Bronchial epithelial cell (primary cell): ENCODE results near the gene CELSR1. TPM values are rescaled to one million over a fixed set of nuclear protein-coding genes. Genes with fewer than 3 reads are reported as not detected.
"Not testable (repeated sequence)": the region's sequence is repeated elsewhere in the genome, so short reads cannot be mapped to it uniquely, and the experiment has no call there.

ENCODE experiments used
- DNase-seq: peaks from one replicate; pipeline ENCODE4 v3.0.0-alpha.2; 2010; ENCODE audit warnings: low read depth
- FAIRE-seq: peaks from 2 replicates; lab custom pipeline; 2011; peaks lifted over from hg19 to GRCh38; lab: Jason Lieb, UNC
- H3K27me3 ChIP-seq: 2 replicates; pipeline ENCODE4 v1.5.1; 2011; ENCODE audit warnings: low read length; ENCODE audit not compliant: control insufficient read depth, insufficient read depth
- H3K36me3 ChIP-seq: 2 replicates; pipeline ENCODE4 v1.5.1; 2011; ENCODE audit warnings: low read length; ENCODE audit not compliant: control insufficient read depth, insufficient read depth
- H3K4me3 ChIP-seq: 2 replicates; pipeline ENCODE4 v1.5.1; 2011; ENCODE audit warnings: mild to moderate bottlenecking, low read depth, low read length, control low read depth
- CTCF ChIP-seq: IDR thresholded peaks from 2 replicates; pipeline ENCODE4 v1.5.1; 2011; ENCODE audit warnings: mild to moderate bottlenecking, moderate library complexity, low read length, control low read depth, inconsistent platforms; ENCODE audit not compliant: insufficient read depth, severe bottlenecking
- total RNA-seq: library from RNA; depleted of rRNA; stranded (reverse); fragments of >200 nt; gene quantifications from 2 replicates; pipeline ENCODE4 v1.2.1, GENCODE V29; 2014

The CELSR1 gene
- total RNA-seq, 1 donor from 2014 or later, result 39.0 TPM

- Histone ChIP-seq H3K27me3 (no peaks in the 10 kb centered on the region), H3K36me3 (peaks cover 44% of the 10 kb centered on the region), H3K4me3 (no peak overlapping the region)
- TF ChIP-seq CTCF, result no peak
- DNase-seq, result no peak
- FAIRE-seq, result no peak
These were observed 134.9 kb downstream of the CELSR1 start for GRCh38 chr22:46402505-46402904.

DNA sequence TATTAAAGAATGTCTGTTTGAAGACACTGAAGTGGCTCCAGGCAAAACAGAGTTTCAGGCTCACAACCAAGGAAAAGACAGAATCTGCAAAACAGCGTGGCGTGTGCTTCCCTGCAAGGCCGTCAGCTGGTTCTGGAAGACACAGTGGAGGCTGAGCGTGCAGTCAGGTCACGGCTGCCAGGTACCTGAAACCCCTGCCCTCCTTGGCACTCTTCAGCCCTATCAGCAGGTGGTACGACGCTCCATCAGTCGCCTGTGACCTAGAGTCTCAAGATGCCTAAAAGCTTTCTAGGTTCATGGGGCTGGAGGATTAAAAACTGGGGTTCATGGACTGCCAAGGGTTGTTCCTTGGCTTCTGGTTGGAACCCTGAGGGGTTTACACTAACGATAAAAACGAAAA is 136.1 kb downstream of the CELSR1 start:
- DNase-seq (no peak), FAIRE-seq (no peak)
- Histone ChIP-seq H3K36me3 (peaks cover 41% of the 10 kb centered on the region), H3K27me3 (no peaks in the 10 kb centered on the region), H3K4me3 (no peak overlapping the region)
- TF ChIP-seq CTCF, result no peak

DNA sequence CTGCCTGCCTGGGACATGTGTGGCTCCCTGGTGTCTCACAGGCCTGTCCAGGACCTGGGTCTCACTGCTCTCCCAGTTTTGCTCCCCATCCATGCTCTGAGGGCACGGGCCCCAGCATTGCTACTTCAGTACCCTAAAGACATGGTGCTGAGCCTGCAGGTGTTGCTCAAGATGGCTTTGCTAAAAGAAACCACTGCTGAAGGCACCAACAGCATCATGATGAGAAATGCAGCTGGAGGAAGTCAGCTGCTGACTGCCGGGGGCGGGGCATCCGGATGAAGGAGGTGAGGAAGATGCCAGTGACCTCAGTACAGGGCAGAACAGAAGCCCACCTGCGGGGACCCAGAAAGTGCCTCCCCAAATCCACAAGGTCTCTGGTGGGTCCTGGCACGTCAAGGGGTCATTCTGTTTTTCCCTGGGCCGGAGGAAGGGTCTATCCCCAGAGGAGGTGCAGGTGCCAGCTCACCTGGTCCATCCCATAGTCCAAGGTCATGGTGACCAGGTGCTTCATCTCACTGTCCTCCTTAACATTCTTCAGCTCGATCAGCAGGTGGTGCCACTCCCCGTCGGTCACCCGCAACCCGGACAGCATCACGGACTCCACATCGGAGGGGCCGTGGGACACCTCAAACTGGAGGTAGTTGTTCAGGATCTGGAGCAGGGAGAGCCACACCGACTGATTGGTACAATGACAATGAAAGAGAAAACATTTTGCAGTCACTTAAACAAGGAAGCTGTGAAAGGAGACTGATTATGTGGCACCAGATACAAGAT is 138.0 kb downstream of the CELSR1 start:
- FAIRE-seq (no peak), DNase-seq (no peak)
- TF ChIP-seq CTCF, result no peak
- Histone ChIP-seq H3K36me3 (peaks cover 41% of the 10 kb centered on the region), H3K4me3 (no peak overlapping the region), H3K27me3 (no peaks in the 10 kb centered on the region)

DNA sequence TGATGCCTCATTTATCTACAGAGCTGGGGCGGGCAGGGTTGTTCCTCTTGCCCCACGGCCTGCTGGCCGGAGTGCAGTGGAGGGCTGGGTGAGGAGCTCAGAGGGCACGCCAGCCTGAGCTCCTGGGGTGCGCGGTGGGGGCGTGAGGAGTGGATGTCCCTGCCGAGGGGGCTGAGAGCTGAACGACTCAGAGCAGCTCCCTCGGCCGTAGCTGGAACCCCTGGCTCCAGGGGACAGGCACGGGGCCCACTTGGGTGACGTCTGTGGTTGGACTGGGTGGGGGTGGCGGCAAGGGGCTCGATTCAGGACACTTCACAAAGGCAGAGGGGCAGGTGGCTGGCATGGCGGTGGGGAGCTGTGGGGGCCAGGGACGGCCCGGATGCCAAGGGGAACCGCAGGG is 139.5 kb downstream of the CELSR1 start:
- Histone ChIP-seq H3K36me3 (peaks cover 49% of the 10 kb centered on the region), H3K27me3 (no peaks in the 10 kb centered on the region), H3K4me3 (no peak overlapping the region)
- TF ChIP-seq CTCF, result no peak
- FAIRE-seq (no peak), DNase-seq (no peak)

DNA sequence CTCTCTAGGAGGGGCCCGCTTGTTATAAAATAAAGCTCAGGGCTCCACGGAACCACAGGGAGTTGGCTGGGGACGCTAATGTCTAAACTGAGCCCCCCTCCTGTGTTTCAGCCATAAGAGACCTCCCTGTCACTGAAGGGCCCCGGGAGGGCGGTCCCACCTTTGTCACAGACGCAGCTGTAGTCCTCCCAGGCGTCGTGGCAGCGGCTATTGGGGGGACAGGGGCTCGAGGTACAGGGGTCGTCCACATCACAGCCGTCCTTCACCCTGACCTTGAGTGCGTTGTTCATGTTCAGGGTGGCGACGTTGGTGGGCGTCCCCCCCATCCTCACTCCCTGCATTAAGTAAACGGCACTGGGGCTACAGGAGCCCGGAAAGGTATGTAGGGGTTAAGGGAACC is 139.9 kb downstream of the CELSR1 start:
- no peak for TF ChIP-seq CTCF
- Histone ChIP-seq H3K27me3 (no peaks in the 10 kb centered on the region), H3K36me3 (peaks cover 53% of the 10 kb centered on the region), H3K4me3 (no peak overlapping the region)
- no peak for DNase-seq
- no peak for FAIRE-seq

DNA sequence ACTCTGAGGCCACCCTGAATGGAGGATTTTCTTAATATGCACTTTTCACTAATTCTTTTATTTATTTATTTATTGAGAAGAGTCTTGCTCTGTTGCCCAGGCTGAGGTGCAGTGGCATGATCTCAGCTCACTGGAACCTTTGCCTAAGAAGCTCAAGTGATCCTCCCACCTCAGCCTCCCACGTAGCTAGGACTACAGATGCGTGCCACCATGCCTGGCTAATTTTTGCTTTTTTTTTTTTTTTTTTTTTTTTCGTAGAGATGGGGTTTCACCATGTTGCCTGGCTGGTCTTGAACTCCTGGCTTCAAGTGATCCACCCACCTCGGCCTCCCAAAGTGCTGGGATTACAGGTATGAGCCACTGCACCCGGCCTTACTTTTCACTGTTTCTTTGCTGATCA is 140.4 kb downstream of the CELSR1 start:
- not testable (repeated sequence) for H3K4me3 ChIP-seq, FAIRE-seq, DNase-seq, H3K27me3 ChIP-seq
- H3K36me3 ChIP-seq, result peaks cover 53% of the 10 kb centered on the region
